K562 (cell line): Measurements from ENCODE around the gene DDIT3. TPM values are rescaled to one million over a fixed set of nuclear protein-coding genes. Genes with fewer than 3 reads are reported as not detected.
A peak's percentile ranks its signal among the peaks of the same experiment; 100 is the strongest.

Experiments
- ARHGAP35 ChIP-seq: fragments of 450-650 bp; IDR thresholded peaks from 2 replicates; pipeline ENCODE4 v1.6.1; 2018; ENCODE audit not compliant: partially characterized antibody
- CCNT2 ChIP-seq: IDR thresholded peaks from 2 replicates; pipeline ENCODE4 v1.6.1; 2011; ENCODE audit warnings: borderline replicate concordance, low read depth, mild to moderate bottlenecking, moderate library complexity, mixed read lengths, low read length; ENCODE audit not compliant: insufficient read length; ENCODE audit errors: extremely low read depth
- E2F3 ChIP-seq: fragments of 250-450 bp; sonication (Bioruptor Pico); IDR thresholded peaks from 2 replicates; pipeline ENCODE4 v1.4.0; 2020; ENCODE audit warnings: mild to moderate bottlenecking
- MED1 ChIP-seq: sonication (generic); formaldehyde crosslinking; IDR thresholded peaks from 2 replicates; pipeline ENCODE4 v1.8.1; 2023; ENCODE audit warnings: missing genetic modification reagents, borderline replicate concordance
- MTA3 ChIP-seq: fragments of 450-650 bp; formaldehyde crosslinking; IDR thresholded peaks from 2 replicates; pipeline ENCODE4 v1.6.1; 2017; ENCODE audit warnings: mild to moderate bottlenecking, borderline replicate concordance
- POLR2A ChIP-seq: fragments of 450-650 bp; conservative IDR thresholded peaks from 2 replicates; pipeline ENCODE4 v1.6.1; 2016
- SMAD1 ChIP-seq: fragments of 150-350 bp; IDR thresholded peaks from 2 replicates; pipeline ENCODE4 v1.6.1; 2014; ENCODE audit warnings: low read length, low read depth; ENCODE audit not compliant: partially characterized antibody
- SMARCA5 ChIP-seq: fragments of 450-650 bp; IDR thresholded peaks from 2 replicates; pipeline ENCODE4 v1.6.1; 2016
- SREBF2 ChIP-seq: sonication (generic); formaldehyde crosslinking; IDR thresholded peaks from 2 replicates; pipeline ENCODE4 v1.4.0; 2020; ENCODE audit warnings: mild to moderate bottlenecking, missing genetic modification reagents
- polyA plus RNA-seq, 8 experiments: library from polyadenylated mRNA; depleted of rRNA in 4 of 8; stranded (reverse) in 5 of 8; unstranded in 3 of 8; fragments of >200 nt; fragmentation: Nextera tagmentation in 2 of 8; fragmentation: Illumina TruSeq in 1 of 8; extraction: Ambion mirVana in 2 of 8; extraction: Trizol in 1 of 8; gene quantifications; 2 replicates each; pipeline versions ENCODE4 v1.2.1 to v1.2.3, GENCODE V29; 2011 to 2014; ENCODE audit warnings: inconsistent platforms in 1 of 8, missing spikeins in 1 of 8
- total RNA-seq, 7 experiments: library from RNA; depleted of rRNA in 6 of 7; stranded (reverse); fragments of >200 nt in 6 of 7; fragmentation: Illumina TruSeq in 2 of 7; extraction: Trizol in 2 of 7; gene quantifications; 2 replicates each; pipeline versions ENCODE4 v1.2.1 to v1.2.3, GENCODE V29; 2011 to 2021; ENCODE audit warnings: low replicate concordance in 1 of 7
- TF ChIP-seq, protein P1 (sequence below): sonication (generic); formaldehyde crosslinking; IDR thresholded peaks from 2 replicates; pipeline ENCODE4 v1.8.0; 2023; ENCODE audit warnings: missing genetic modification reagents, mild to moderate bottlenecking, borderline replicate concordance
- TF ChIP-seq, protein P2 (sequence below): conservative IDR thresholded peaks from 2 replicates; pipeline ENCODE4 v1.6.1; 2011; ENCODE audit warnings: low read depth, mild to moderate bottlenecking, low read length; ENCODE audit not compliant: control insufficient read depth
- TF ChIP-seq, protein P3 (sequence below): sonication (generic); formaldehyde crosslinking; IDR thresholded peaks from 2 replicates; pipeline ENCODE4 v1.8.0; 2022; ENCODE audit warnings: mild to moderate bottlenecking, missing genetic modification reagents
- TF ChIP-seq, protein P4 (sequence below), 2 experiments: fragments of 450-650 bp; IDR thresholded peaks; 2 replicates each; pipeline ENCODE4 v1.6.1; 2016
- TF ChIP-seq, protein P5 (sequence below): sonication (generic); formaldehyde crosslinking; IDR thresholded peaks from 2 replicates; pipeline ENCODE4 v1.8.1; 2023; ENCODE audit warnings: missing genetic modification reagents, mild to moderate bottlenecking, borderline replicate concordance

DDIT3 gene
- total and polyA plus RNA-seq, 9 of the 15 experiments (the other 6 are each of a cell fraction or from before 2014, with no cell fraction given): 59.1 to 272 (median 89.9) TPM

DNA sequence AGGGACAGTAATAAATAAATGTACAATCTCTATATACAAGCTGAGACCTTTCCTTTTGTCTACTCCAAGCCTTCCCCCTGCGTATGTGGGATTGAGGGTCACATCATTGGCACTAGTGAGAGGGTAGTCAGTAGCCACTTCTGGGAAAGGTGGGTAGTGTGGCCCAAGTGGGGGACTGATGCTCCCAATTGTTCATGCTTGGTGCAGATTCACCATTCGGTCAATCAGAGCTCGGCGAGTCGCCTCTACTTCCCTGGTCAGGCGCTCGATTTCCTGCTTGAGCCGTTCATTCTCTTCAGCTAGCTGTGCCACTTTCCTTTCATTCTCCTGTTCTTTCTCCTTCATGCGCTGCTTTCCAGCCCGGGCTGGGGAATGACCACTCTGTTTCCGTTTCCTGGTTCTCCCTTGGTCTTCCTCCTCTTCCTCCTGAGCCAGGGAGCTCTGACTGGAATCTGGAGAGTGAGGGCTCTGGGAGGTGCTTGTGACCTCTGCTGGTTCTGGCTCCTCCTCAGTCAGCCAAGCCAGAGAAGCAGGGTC is 3.6 kb downstream of the DDIT3 start (continued):
- TF ChIP-seq SMAD1 (peak; percentile 62), ARHGAP35 (peak; percentile 27), MTA3 (peak; percentile 50; the same call in 1 of the 2 replicates), POLR2A (peak; percentile 11), SMARCA5 (no peak), SREBF2 (CRISPR knock-in tag) (no peak), CCNT2 (peak; percentile 2), MED1 (no peak), E2F3 (no peak)
- TF ChIP-seq, protein P1, sequence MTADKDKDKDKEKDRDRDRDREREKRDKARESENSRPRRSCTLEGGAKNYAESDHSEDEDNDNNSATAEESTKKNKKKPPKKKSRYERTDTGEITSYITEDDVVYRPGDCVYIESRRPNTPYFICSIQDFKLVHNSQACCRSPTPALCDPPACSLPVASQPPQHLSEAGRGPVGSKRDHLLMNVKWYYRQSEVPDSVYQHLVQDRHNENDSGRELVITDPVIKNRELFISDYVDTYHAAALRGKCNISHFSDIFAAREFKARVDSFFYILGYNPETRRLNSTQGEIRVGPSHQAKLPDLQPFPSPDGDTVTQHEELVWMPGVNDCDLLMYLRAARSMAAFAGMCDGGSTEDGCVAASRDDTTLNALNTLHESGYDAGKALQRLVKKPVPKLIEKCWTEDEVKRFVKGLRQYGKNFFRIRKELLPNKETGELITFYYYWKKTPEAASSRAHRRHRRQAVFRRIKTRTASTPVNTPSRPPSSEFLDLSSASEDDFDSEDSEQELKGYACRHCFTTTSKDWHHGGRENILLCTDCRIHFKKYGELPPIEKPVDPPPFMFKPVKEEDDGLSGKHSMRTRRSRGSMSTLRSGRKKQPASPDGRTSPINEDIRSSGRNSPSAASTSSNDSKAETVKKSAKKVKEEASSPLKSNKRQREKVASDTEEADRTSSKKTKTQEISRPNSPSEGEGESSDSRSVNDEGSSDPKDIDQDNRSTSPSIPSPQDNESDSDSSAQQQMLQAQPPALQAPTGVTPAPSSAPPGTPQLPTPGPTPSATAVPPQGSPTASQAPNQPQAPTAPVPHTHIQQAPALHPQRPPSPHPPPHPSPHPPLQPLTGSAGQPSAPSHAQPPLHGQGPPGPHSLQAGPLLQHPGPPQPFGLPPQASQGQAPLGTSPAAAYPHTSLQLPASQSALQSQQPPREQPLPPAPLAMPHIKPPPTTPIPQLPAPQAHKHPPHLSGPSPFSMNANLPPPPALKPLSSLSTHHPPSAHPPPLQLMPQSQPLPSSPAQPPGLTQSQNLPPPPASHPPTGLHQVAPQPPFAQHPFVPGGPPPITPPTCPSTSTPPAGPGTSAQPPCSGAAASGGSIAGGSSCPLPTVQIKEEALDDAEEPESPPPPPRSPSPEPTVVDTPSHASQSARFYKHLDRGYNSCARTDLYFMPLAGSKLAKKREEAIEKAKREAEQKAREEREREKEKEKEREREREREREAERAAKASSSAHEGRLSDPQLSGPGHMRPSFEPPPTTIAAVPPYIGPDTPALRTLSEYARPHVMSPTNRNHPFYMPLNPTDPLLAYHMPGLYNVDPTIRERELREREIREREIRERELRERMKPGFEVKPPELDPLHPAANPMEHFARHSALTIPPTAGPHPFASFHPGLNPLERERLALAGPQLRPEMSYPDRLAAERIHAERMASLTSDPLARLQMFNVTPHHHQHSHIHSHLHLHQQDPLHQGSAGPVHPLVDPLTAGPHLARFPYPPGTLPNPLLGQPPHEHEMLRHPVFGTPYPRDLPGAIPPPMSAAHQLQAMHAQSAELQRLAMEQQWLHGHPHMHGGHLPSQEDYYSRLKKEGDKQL (CRISPR knock-in tag): 0 out of 2 replicates have a peak, but pooled peaks have one; percentile 1
- TF ChIP-seq, protein P2, sequence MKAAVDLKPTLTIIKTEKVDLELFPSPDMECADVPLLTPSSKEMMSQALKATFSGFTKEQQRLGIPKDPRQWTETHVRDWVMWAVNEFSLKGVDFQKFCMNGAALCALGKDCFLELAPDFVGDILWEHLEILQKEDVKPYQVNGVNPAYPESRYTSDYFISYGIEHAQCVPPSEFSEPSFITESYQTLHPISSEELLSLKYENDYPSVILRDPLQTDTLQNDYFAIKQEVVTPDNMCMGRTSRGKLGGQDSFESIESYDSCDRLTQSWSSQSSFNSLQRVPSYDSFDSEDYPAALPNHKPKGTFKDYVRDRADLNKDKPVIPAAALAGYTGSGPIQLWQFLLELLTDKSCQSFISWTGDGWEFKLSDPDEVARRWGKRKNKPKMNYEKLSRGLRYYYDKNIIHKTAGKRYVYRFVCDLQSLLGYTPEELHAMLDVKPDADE: no peak
- TF ChIP-seq, protein P3, sequence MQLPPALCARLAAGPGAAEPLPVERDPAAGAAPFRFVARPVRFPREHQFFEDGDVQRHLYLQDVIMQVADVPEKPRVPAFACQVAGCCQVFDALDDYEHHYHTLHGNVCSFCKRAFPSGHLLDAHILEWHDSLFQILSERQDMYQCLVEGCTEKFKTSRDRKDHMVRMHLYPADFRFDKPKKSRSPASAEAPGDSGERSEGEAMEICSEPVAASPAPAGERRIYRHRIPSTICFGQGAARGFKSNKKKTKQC (CRISPR knock-in tag): peak; percentile 41; the same call in 1 of the 2 replicates
- TF ChIP-seq, protein P4, sequence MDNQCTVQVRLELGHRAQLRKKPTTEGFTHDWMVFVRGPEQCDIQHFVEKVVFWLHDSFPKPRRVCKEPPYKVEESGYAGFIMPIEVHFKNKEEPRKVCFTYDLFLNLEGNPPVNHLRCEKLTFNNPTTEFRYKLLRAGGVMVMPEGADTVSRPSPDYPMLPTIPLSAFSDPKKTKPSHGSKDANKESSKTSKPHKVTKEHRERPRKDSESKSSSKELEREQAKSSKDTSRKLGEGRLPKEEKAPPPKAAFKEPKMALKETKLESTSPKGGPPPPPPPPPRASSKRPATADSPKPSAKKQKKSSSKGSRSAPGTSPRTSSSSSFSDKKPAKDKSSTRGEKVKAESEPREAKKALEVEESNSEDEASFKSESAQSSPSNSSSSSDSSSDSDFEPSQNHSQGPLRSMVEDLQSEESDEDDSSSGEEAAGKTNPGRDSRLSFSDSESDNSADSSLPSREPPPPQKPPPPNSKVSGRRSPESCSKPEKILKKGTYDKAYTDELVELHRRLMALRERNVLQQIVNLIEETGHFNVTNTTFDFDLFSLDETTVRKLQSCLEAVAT (IDR thresholded peaks at IDR 0.05): peak in 1 of 2 experiments; percentile 63; a peak in 2 of 4 replicates
- TF ChIP-seq, protein P5, sequence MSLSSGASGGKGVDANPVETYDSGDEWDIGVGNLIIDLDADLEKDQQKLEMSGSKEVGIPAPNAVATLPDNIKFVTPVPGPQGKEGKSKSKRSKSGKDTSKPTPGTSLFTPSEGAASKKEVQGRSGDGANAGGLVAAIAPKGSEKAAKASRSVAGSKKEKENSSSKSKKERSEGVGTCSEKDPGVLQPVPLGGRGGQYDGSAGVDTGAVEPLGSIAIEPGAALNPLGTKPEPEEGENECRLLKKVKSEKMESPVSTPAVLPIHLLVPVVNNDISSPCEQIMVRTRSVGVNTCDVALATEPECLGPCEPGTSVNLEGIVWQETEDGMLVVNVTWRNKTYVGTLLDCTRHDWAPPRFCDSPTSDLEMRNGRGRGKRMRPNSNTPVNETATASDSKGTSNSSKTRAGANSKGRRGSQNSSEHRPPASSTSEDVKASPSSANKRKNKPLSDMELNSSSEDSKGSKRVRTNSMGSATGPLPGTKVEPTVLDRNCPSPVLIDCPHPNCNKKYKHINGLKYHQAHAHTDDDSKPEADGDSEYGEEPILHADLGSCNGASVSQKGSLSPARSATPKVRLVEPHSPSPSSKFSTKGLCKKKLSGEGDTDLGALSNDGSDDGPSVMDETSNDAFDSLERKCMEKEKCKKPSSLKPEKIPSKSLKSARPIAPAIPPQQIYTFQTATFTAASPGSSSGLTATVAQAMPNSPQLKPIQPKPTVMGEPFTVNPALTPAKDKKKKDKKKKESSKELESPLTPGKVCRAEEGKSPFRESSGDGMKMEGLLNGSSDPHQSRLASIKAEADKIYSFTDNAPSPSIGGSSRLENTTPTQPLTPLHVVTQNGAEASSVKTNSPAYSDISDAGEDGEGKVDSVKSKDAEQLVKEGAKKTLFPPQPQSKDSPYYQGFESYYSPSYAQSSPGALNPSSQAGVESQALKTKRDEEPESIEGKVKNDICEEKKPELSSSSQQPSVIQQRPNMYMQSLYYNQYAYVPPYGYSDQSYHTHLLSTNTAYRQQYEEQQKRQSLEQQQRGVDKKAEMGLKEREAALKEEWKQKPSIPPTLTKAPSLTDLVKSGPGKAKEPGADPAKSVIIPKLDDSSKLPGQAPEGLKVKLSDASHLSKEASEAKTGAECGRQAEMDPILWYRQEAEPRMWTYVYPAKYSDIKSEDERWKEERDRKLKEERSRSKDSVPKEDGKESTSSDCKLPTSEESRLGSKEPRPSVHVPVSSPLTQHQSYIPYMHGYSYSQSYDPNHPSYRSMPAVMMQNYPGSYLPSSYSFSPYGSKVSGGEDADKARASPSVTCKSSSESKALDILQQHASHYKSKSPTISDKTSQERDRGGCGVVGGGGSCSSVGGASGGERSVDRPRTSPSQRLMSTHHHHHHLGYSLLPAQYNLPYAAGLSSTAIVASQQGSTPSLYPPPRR (CRISPR knock-in tag): 0 out of 2 replicates have a peak, but pooled peaks have one; percentile 68
